Tibial artery (tissue), 4 donors: Measurements from ENCODE around the gene OR10A6.

Experiments used
- DNase-seq, 2 donors: peaks; one replicate each; pipeline ENCODE4 v3.0.0-alpha.2; 2019
- H3K27ac ChIP-seq, 2 donors: fragments of 200-600 bp; sonication (generic) in 1 of 2; 1 replicate in 1 of 2; 2 replicates in 1 of 2; pipeline ENCODE4 v1.5.1; 2018 to 2019; ENCODE audit warnings: mild to moderate bottlenecking in 1 of 2
- H3K27me3 ChIP-seq, 2 donors: fragments of 200-600 bp; sonication (generic) in 1 of 2; one replicate each; pipeline versions ENCODE4 v1.5.1 to v1.6.0; 2016 to 2019
- H3K36me3 ChIP-seq, 3 donors: fragments of 200-600 bp; sonication (generic) in 2 of 3; one replicate each; pipeline ENCODE4 v1.5.1; 2016 to 2019; ENCODE audit warnings: mild to moderate bottlenecking in 2 of 3
- H3K4me1 ChIP-seq, 4 donors: fragments of 200-600 bp; sonication (generic) in 2 of 4; 1 replicate in 3 of 4; 2 replicates in 1 of 4; pipeline ENCODE4 v1.5.1; 2016 to 2019
- H3K4me3 ChIP-seq, 2 donors: fragments of 200-600 bp; sonication (generic) in 1 of 2; 1 replicate in 1 of 2; 2 replicates in 1 of 2; pipeline ENCODE4 v1.5.1; 2018 to 2019; ENCODE audit warnings: mild to moderate bottlenecking in 2 of 2
- H3K9me3 ChIP-seq, 3 donors: fragments of 200-600 bp; sonication (generic) in 1 of 3; one replicate each; pipeline ENCODE4 v1.5.1; 2016 to 2019
- intact Hi-C: fragments of 100-400 bp; cut with DNase I; formaldehyde crosslinking; loops from one replicate; pipeline ENCODE4 v1.15.0; 2023; ENCODE audit warnings: low total_unique reads
- TF ChIP-seq, protein P1 (sequence below), 2 experiments: fragments of 200-600 bp in 1 of 2; fragments of 450-650 bp in 1 of 2; IDR thresholded peaks; one replicate each; pipeline ENCODE4 v1.5.1; 2017 to 2019; ENCODE audit warnings: antibody characterized with exemption in 2 of 2, mild to moderate bottlenecking in 1 of 2, moderate library complexity in 1 of 2

OR10A6 gene

DNA sequence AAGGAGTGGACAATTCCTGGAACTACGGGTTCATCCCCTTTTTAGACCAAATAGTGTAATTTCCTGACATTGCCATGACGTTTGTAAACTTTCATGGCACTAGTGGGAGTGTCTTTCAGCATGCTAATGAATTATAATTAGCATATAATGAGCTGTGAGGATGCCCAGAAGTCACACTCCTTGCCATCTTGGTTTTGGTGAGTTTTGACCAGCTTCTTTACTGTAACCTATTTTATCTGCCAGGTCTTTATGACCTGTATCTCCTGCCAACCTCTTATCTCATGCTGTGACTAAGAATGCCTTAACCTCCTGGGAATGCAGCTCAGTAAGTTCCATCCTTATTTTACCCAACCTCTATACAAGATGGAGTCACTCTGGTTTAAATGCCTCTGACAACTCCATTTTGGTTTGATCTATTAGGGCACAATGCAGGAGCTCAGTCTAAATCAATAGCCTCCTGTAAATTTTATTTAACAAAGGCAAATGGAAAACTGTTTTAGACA lies 20.7 kb downstream of the OR10A6 start:
- H3K27me3 ChIP-seq = no peaks in the 10 kb centered on the region
- intact Hi-C loops = no loop called here
- TF ChIP-seq, protein P1, sequence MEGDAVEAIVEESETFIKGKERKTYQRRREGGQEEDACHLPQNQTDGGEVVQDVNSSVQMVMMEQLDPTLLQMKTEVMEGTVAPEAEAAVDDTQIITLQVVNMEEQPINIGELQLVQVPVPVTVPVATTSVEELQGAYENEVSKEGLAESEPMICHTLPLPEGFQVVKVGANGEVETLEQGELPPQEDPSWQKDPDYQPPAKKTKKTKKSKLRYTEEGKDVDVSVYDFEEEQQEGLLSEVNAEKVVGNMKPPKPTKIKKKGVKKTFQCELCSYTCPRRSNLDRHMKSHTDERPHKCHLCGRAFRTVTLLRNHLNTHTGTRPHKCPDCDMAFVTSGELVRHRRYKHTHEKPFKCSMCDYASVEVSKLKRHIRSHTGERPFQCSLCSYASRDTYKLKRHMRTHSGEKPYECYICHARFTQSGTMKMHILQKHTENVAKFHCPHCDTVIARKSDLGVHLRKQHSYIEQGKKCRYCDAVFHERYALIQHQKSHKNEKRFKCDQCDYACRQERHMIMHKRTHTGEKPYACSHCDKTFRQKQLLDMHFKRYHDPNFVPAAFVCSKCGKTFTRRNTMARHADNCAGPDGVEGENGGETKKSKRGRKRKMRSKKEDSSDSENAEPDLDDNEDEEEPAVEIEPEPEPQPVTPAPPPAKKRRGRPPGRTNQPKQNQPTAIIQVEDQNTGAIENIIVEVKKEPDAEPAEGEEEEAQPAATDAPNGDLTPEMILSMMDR (IDR thresholded peaks at IDR 0.05) = no peak
- no peaks in the 10 kb centered on the region for H3K4me1 ChIP-seq
- H3K9me3 ChIP-seq = no peaks in the 10 kb centered on the region
- DNase-seq = no peak
- H3K36me3 ChIP-seq = no peaks in the 10 kb centered on the region
- no peak overlapping the region for H3K4me3 ChIP-seq
- no peak overlapping the region for H3K27ac ChIP-seq

DNA sequence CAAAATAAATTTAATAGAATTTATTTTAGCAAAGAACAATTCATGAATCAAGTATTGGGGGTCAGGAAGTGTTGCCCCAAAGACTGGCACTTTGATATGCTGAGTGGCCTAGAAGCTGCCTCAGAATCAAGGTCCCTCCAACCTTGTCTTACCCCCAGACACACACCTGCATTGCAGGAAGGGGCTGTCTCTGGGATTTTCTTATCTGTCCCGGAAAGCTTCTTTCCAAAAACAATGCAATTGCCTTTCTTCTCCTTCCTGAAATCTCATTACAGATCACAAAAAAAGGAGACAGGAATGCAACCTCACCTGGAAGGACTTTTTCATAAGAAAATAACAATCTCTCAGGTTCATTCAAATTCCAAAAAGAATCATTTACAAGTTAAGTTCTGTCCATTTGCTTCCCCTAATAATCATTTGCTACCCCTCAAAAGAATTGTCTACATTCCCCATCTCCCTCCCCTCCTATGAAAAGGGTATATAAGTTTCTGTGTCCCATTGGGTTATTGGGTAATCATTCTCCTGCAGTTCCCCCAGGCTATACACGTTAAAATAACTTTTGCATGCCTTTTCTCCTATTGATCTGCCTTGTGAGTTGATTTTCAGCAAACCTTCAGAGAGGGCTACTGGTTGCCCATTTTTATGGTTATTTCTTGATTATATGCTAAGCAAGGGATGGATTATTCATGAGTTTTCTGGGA lies 21.3 kb downstream of the OR10A6 start:
- TF ChIP-seq, protein P1 (IDR thresholded peaks at IDR 0.05) = no peak
- H3K4me3 ChIP-seq = no peak overlapping the region
- H3K36me3 ChIP-seq = no peaks in the 10 kb centered on the region
- no peaks in the 10 kb centered on the region for H3K9me3 ChIP-seq
- H3K27me3 ChIP-seq = no peaks in the 10 kb centered on the region
- no peak for DNase-seq
- intact Hi-C loops = no loop called here
- no peak overlapping the region for H3K27ac ChIP-seq
- no peaks in the 10 kb centered on the region for H3K4me1 ChIP-seq

DNA sequence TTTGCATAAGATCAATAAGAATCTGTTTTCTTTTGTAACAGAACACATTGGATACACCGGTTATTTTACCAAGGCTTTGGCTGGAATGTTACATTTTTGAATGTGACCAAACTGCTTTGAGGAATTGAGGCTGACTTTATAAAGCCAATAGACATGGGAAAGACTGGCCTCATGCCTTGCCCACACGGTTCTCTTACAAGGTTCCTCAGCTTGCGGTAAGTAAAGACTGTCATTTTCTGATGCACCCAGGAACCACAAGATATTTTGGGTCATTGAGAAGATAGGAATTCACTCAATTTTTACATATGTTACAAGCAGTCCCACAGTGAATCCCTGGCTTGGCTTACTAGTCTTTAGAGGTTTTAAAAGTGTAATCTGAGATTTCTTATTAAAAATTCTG lies 23.9 kb downstream of the OR10A6 start:
- intact Hi-C loops = no loop called here
- Histone ChIP-seq H3K36me3 (no peaks in the 10 kb centered on the region), H3K27ac (no peak overlapping the region), H3K4me3 (no peak overlapping the region), H3K9me3 (no peaks in the 10 kb centered on the region), H3K4me1 (no peaks in the 10 kb centered on the region), H3K27me3 (no peaks in the 10 kb centered on the region)
- DNase-seq = no peak
- TF ChIP-seq, protein P1 (IDR thresholded peaks at IDR 0.05) = no peak

DNA sequence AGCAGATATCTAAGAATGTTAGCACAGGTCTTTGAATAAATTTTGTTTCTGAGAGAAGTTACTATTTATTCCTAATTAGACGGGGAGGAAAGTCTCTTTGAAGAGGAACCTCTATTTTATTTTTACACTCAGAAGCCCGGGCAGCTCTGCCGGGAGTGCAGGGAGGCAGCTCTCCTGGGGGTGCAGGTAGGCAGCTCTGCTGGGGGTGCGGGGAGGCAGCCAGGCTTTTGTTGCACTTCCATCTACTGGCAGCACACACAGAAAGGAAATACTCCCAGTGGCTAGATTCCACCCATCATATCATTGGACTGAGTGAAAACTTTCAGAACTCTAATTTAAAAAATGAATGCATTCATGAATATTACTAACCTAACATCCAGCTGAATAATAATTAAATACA lies 24.6 kb downstream of the OR10A6 start:
- DNase-seq = no peak
- Histone ChIP-seq H3K27me3 (no peaks in the 10 kb centered on the region), H3K4me1 (no peaks in the 10 kb centered on the region), H3K27ac (no peak overlapping the region), H3K36me3 (no peaks in the 10 kb centered on the region), H3K9me3 (no peaks in the 10 kb centered on the region), H3K4me3 (no peak overlapping the region)
- TF ChIP-seq, protein P1 (IDR thresholded peaks at IDR 0.05) = no peak
- intact Hi-C loops = no loop called here

DNA sequence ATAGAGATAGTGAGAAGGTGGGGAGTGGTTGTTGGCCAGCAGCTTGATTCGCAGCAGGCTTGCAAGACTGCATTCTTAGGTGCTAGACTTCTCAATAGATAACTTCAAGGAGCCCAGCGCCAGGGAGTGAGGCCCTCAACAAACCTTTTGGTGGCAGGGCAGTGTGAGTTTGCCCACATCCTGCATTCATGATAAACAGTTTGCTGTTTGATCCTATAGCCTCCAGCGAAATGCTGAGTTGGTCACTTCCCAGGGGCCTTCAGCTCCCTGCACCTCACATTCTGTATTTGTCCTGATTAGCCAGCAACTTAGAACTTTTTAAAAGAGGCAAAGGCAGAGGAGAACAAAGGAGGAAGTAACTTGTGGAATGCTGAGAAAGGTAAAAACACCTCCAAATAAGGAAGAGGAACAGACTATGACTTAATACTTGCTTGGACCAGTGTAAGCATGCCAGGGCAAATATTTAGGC lies 25.1 kb downstream of the OR10A6 start:
- DNase-seq = no peak
- Histone ChIP-seq H3K36me3 (no peaks in the 10 kb centered on the region), H3K27me3 (no peaks in the 10 kb centered on the region), H3K9me3 (no peaks in the 10 kb centered on the region), H3K4me3 (no peak overlapping the region), H3K4me1 (no peaks in the 10 kb centered on the region), H3K27ac (no peak overlapping the region)
- intact Hi-C loops = no loop called here
- TF ChIP-seq, protein P1 (IDR thresholded peaks at IDR 0.05) = no peak
